Measurements from ENCODE around the gene MROH7.

Gene MROH7

DNA sequence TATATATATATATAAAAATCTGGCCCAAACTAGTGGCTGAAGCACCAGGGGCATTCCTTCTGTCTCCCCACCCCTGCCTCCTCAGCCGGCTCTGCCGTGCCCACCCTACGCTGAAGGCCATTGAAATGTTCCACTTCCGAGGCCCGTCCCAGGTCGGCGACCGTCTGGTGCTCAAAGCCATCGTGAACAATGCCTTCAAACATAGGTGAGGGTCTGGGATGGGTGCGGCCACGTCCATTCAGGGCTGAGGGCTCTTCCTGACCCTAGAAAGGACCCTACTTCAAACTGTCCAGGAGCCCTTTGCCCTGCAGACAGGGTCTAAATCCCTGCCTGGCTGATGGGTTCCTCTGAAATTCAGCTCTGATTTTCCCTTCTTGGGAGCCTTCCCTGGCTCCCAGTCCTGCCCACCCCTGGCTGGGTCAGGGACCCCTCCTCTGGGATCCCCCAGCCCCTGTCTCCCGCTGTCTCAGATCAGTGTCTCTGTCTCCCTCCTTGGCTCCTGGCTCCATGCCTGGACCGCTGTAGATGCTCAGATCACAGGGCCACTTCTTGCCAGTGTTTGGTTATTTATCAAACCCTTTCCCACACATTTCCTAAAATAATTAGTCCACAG is 42.3 kb upstream of the MROH7 start:
- TF ChIP-seq SUZ12 (IDR thresholded peaks at IDR 0.05; ENCODE audit: extremely low read depth, insufficient read depth, insufficient read length) (no peak), ZNF274 (IDR thresholded peaks at IDR 0.05; ENCODE audit: low read depth, low read length) (no peak), YY1 (IDR thresholded peaks at IDR 0.05; ENCODE audit: insufficient read depth, insufficient read length) (no peak)
- no peak for DNase-seq (ENCODE audit: low read depth, low spot score)
- H3K4me1 ChIP-seq (ENCODE audit: insufficient read depth, insufficient read length) = peaks cover 17% of the 10 kb centered on the region
- no peaks in the 10 kb centered on the region for H3K27me3 ChIP-seq (ENCODE audit: insufficient read depth, insufficient read length)
- H3K36me3 ChIP-seq (ENCODE audit: insufficient read depth, insufficient read length, low read length) = no peaks in the 10 kb centered on the region
- no peak overlapping the region for H3K9ac ChIP-seq (ENCODE audit: insufficient read length, low read depth)
- H3K4me3 ChIP-seq (ENCODE audit: insufficient read length, low read depth) = no peak overlapping the region
- no peaks in the 10 kb centered on the region for H3K9me3 ChIP-seq (ENCODE audit: insufficient read depth, low read length)

DNA sequence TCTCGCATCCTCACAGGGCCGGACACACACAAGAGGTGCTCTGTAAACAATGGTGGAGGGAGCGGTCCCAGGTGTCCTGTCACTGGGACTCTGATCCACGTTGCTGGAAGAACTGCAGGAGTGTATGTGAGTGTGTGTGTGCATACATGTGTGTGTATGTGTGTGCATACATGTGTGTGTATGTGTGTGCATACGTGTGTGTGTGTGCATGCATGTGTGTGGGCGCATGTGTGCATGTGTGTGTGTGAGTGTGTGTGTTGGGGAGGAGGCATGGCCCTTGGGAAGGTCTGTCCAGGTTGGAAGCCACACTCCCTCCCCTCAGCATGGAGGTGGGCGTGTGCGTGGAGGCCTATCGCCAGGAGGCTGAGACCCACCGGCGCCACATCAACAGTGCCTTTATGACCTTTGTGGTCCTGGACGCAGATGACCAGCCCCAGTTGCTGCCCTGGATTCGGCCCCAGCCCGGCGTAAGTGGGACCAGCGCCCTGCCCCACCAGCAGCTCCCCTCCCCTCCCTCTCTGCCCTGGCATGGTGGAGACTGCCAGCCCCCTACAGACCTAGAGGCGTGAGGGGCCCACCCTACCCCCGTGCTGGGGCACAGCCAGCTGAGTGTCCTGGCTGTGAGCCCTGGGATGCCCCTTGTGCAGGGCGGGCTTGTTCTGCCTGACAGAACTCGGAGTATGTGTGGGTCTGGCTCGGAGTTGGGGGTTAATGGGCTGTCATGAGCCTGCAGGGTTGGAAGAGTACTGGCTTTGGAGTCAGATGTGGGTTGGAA is 40.5 kb upstream of the MROH7 start:
- peak overlapping the region; percentile 21 for H3K9ac ChIP-seq (ENCODE audit: insufficient read length, low read depth)
- TF ChIP-seq YY1 (IDR thresholded peaks at IDR 0.05; ENCODE audit: insufficient read depth, insufficient read length) = no peak
- no peak for TF ChIP-seq SUZ12 (IDR thresholded peaks at IDR 0.05; ENCODE audit: extremely low read depth, insufficient read depth, insufficient read length)
- no peak for TF ChIP-seq ZNF274 (IDR thresholded peaks at IDR 0.05; ENCODE audit: low read depth, low read length)
- DNase-seq (ENCODE audit: low read depth, low spot score) = no peak
- H3K4me3 ChIP-seq (ENCODE audit: insufficient read length, low read depth) = no peak overlapping the region
- no peaks in the 10 kb centered on the region for H3K27me3 ChIP-seq (ENCODE audit: insufficient read depth, insufficient read length)
- no peaks in the 10 kb centered on the region for H3K9me3 ChIP-seq (ENCODE audit: insufficient read depth, low read length)
- H3K36me3 ChIP-seq (ENCODE audit: insufficient read depth, insufficient read length, low read length) = no peaks in the 10 kb centered on the region
- peaks cover 14% of the 10 kb centered on the region for H3K4me1 ChIP-seq (ENCODE audit: insufficient read depth, insufficient read length)

DNA sequence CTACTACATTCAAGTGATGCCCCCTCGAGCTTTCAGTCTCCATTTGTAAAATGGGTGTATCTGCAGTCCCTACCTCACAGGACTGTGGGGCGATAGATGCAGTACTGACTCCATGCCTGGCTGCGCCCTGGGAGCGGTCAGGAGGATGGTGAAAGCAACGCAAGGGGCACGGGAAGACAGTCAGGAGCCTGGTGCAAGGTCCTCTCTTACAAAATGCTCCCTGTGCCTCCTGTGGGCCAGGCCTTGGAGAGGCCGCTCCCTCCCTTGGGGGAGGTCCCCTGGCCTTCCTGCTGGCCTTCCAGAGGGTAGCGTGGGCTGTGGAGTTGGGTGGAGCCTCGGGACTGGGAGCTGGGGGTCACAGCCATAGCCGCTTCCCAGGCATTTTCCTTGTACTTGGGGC is 39.9 kb upstream of the MROH7 start:
- H3K27me3 ChIP-seq (ENCODE audit: insufficient read depth, insufficient read length) = no peaks in the 10 kb centered on the region
- no peaks in the 10 kb centered on the region for H3K36me3 ChIP-seq (ENCODE audit: insufficient read depth, insufficient read length, low read length)
- no peaks in the 10 kb centered on the region for H3K9me3 ChIP-seq (ENCODE audit: insufficient read depth, low read length)
- no peak for TF ChIP-seq ZNF274 (IDR thresholded peaks at IDR 0.05; ENCODE audit: low read depth, low read length)
- TF ChIP-seq SUZ12 (IDR thresholded peaks at IDR 0.05; ENCODE audit: extremely low read depth, insufficient read depth, insufficient read length) = no peak
- TF ChIP-seq YY1 (IDR thresholded peaks at IDR 0.05; ENCODE audit: insufficient read depth, insufficient read length) = no peak
- no peak for DNase-seq (ENCODE audit: low read depth, low spot score)
- no peak overlapping the region for H3K4me3 ChIP-seq (ENCODE audit: insufficient read length, low read depth)
- peaks cover 12% of the 10 kb centered on the region for H3K4me1 ChIP-seq (ENCODE audit: insufficient read depth, insufficient read length)
- no peak overlapping the region for H3K9ac ChIP-seq (ENCODE audit: insufficient read length, low read depth)

DNA sequence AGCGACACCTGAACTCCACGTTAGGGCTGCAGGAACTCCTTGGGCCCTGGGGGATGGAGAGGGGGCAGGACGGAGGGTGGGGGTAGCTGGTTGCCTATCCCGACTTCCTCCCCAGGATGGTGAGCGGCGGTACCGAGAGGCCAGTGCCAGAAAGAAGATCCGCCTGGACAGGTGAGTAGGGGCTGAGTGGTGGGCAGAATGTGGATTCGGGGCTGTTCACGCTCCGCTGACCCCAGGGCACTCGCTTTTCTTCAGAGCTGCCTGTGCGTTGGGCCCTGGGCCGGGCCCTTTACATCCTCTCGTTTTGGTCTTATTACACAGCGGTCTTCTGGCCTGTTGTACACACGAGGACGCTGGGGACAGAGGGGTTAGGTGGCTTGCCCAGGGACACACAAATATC is 39.0 kb upstream of the MROH7 start:
- no peak for DNase-seq (ENCODE audit: low read depth, low spot score)
- Histone ChIP-seq H3K4me1 (ENCODE audit: insufficient read depth, insufficient read length) (peaks cover 12% of the 10 kb centered on the region), H3K36me3 (ENCODE audit: insufficient read depth, insufficient read length, low read length) (no peaks in the 10 kb centered on the region), H3K9me3 (ENCODE audit: insufficient read depth, low read length) (no peaks in the 10 kb centered on the region), H3K27me3 (ENCODE audit: insufficient read depth, insufficient read length) (no peaks in the 10 kb centered on the region), H3K4me3 (ENCODE audit: insufficient read length, low read depth) (no peak overlapping the region), H3K9ac (ENCODE audit: insufficient read length, low read depth) (no peak overlapping the region)
- no peak for TF ChIP-seq SUZ12 (IDR thresholded peaks at IDR 0.05; ENCODE audit: extremely low read depth, insufficient read depth, insufficient read length)
- TF ChIP-seq YY1 (IDR thresholded peaks at IDR 0.05; ENCODE audit: insufficient read depth, insufficient read length) = no peak
- no peak for TF ChIP-seq ZNF274 (IDR thresholded peaks at IDR 0.05; ENCODE audit: low read depth, low read length)

DNA sequence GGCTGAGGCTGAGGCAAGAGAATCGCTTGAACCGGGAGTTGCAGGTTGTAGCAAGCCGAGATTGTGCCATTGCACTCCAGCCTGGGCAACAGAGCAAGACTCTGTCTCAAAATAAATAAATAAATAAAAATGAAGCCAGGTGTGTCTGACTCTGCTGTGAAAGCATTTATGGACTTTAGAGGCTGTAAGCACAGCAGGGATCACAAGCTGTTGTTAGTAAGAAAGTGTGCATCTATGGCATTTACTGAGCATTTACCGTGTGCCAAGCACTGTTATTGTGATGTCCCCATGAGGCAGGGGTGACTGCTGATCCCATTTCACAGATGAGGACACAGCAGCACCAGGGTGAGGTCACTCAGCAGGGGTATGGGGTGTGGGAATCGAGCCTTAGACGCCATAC is 38.3 kb upstream of the MROH7 start:
- H3K4me1 ChIP-seq (ENCODE audit: insufficient read depth, insufficient read length) = peaks cover 12% of the 10 kb centered on the region
- no peak overlapping the region for H3K9ac ChIP-seq (ENCODE audit: insufficient read length, low read depth)
- no peak overlapping the region for H3K4me3 ChIP-seq (ENCODE audit: insufficient read length, low read depth)
- no peak for TF ChIP-seq ZNF274 (IDR thresholded peaks at IDR 0.05; ENCODE audit: low read depth, low read length)
- no peak for TF ChIP-seq YY1 (IDR thresholded peaks at IDR 0.05; ENCODE audit: insufficient read depth, insufficient read length)
- TF ChIP-seq SUZ12 (IDR thresholded peaks at IDR 0.05; ENCODE audit: extremely low read depth, insufficient read depth, insufficient read length) = no peak
- H3K36me3 ChIP-seq (ENCODE audit: insufficient read depth, insufficient read length, low read length) = no peaks in the 10 kb centered on the region
- DNase-seq (ENCODE audit: low read depth, low spot score) = no peak
- H3K27me3 ChIP-seq (ENCODE audit: insufficient read depth, insufficient read length) = no peaks in the 10 kb centered on the region
- H3K9me3 ChIP-seq (ENCODE audit: insufficient read depth, low read length) = no peaks in the 10 kb centered on the region

GRCh38 chr1:54604051-54604450 is 37.5 kb upstream of the MROH7 start:
- no peaks in the 10 kb centered on the region for H3K36me3 ChIP-seq (ENCODE audit: insufficient read depth, insufficient read length, low read length)
- no peak overlapping the region for H3K4me3 ChIP-seq (ENCODE audit: insufficient read length, low read depth)
- H3K4me1 ChIP-seq (ENCODE audit: insufficient read depth, insufficient read length) = peaks cover 13% of the 10 kb centered on the region
- H3K9me3 ChIP-seq (ENCODE audit: insufficient read depth, low read length) = no peaks in the 10 kb centered on the region
- TF ChIP-seq ZNF274 (IDR thresholded peaks at IDR 0.05; ENCODE audit: low read depth, low read length) (no peak), SUZ12 (IDR thresholded peaks at IDR 0.05; ENCODE audit: extremely low read depth, insufficient read depth, insufficient read length) (no peak), YY1 (IDR thresholded peaks at IDR 0.05; ENCODE audit: insufficient read depth, insufficient read length) (no peak)
- no peak for DNase-seq (ENCODE audit: low read depth, low spot score)
- no peaks in the 10 kb centered on the region for H3K27me3 ChIP-seq (ENCODE audit: insufficient read depth, insufficient read length)
- H3K9ac ChIP-seq (ENCODE audit: insufficient read length, low read depth) = no peak overlapping the region

- no peaks in the 10 kb centered on the region for H3K9me3 ChIP-seq (ENCODE audit: insufficient read depth, low read length)
- no peak for DNase-seq (ENCODE audit: low read depth, low spot score)
- H3K4me3 ChIP-seq (ENCODE audit: insufficient read length, low read depth) = no peak overlapping the region
- TF ChIP-seq ZNF274 (IDR thresholded peaks at IDR 0.05; ENCODE audit: low read depth, low read length) (no peak), YY1 (IDR thresholded peaks at IDR 0.05; ENCODE audit: insufficient read depth, insufficient read length) (no peak), SUZ12 (IDR thresholded peaks at IDR 0.05; ENCODE audit: extremely low read depth, insufficient read depth, insufficient read length) (no peak)
- no peaks in the 10 kb centered on the region for H3K36me3 ChIP-seq (ENCODE audit: insufficient read depth, insufficient read length, low read length)
- peaks cover 17% of the 10 kb centered on the region for H3K4me1 ChIP-seq (ENCODE audit: insufficient read depth, insufficient read length)
- H3K27me3 ChIP-seq (ENCODE audit: insufficient read depth, insufficient read length) = no peaks in the 10 kb centered on the region
- no peak overlapping the region for H3K9ac ChIP-seq (ENCODE audit: insufficient read length, low read depth)
Observed at GRCh38 chr1:54604572-54605370, 36.8 kb upstream of the MROH7 start.

All from NT2/D1 (cell line).